NT2/D1 (cell line): ENCODE measurements around the gene OR2T35.

Source experiments
- DNase-seq: peaks from one replicate; pipeline ENCODE4 v3.0.0-alpha.2; 2011; ENCODE audit warnings: low read depth, low spot score
- H3K27me3 ChIP-seq: 2 replicates; pipeline ENCODE4 v1.6.0; 2011; ENCODE audit warnings: mild to moderate bottlenecking; ENCODE audit not compliant: insufficient read length, insufficient read depth
- H3K36me3 ChIP-seq: 2 replicates; pipeline ENCODE4 v1.6.1; 2011; ENCODE audit warnings: mild to moderate bottlenecking, low read length, mixed read lengths; ENCODE audit not compliant: insufficient read depth, insufficient read length
- H3K4me1 ChIP-seq: 2 replicates; pipeline ENCODE4 v1.5.1; 2011; ENCODE audit not compliant: insufficient read depth, insufficient read length
- H3K4me3 ChIP-seq: 2 replicates; pipeline ENCODE4 v1.5.1; 2011; ENCODE audit warnings: low read depth; ENCODE audit not compliant: insufficient read length
- H3K9ac ChIP-seq: 2 replicates; pipeline ENCODE4 v1.6.0; 2011; ENCODE audit warnings: low read depth; ENCODE audit not compliant: insufficient read length
- H3K9me3 ChIP-seq: 2 replicates; pipeline ENCODE4 v1.5.1; 2011; ENCODE audit warnings: mild to moderate bottlenecking, low read length; ENCODE audit not compliant: insufficient read depth
- SUZ12 ChIP-seq: IDR thresholded peaks from 2 replicates; pipeline ENCODE4 v1.6.1; 2011; ENCODE audit not compliant: insufficient read length, insufficient read depth; ENCODE audit errors: extremely low read depth
- YY1 ChIP-seq: IDR thresholded peaks from 2 replicates; pipeline ENCODE4 v1.6.1; 2011; ENCODE audit not compliant: insufficient read length, insufficient read depth
- ZNF274 ChIP-seq: IDR thresholded peaks from 2 replicates; pipeline ENCODE4 v1.6.1; 2011; ENCODE audit warnings: mild to moderate bottlenecking, low read depth, low read length

OR2T35 gene

GRCh38 chr1:248618119-248618518 is 27.0 kb downstream of the OR2T35 start:
- no peak for TF ChIP-seq ZNF274
- Histone ChIP-seq H3K4me1 (no peaks in the 10 kb centered on the region), H3K9me3 (no peaks in the 10 kb centered on the region), H3K36me3 (no peaks in the 10 kb centered on the region), H3K4me3 (no peak overlapping the region), H3K9ac (no peak overlapping the region), H3K27me3 (no peaks in the 10 kb centered on the region)
- no peak for DNase-seq

- H3K4me1 ChIP-seq: no peaks in the 10 kb centered on the region
- no peak for DNase-seq
- no peaks in the 10 kb centered on the region for H3K9me3 ChIP-seq
Measured at GRCh38 chr1:248613742-248614141, 31.3 kb downstream of the OR2T35 start.

GRCh38 chr1:248611883-248612414 is 33.1 kb downstream of the OR2T35 start:
- H3K4me1 ChIP-seq: no peaks in the 10 kb centered on the region
- no peak for TF ChIP-seq ZNF274
- TF ChIP-seq YY1: no peak
- no peak for TF ChIP-seq SUZ12
- H3K9ac ChIP-seq: no peak overlapping the region
- H3K27me3 ChIP-seq: no peaks in the 10 kb centered on the region
- no peak for DNase-seq
- no peak overlapping the region for H3K4me3 ChIP-seq
- no peaks in the 10 kb centered on the region for H3K9me3 ChIP-seq
- no peaks in the 10 kb centered on the region for H3K36me3 ChIP-seq

More at GRCh38 chr1:248613742-248614141, 31.3 kb downstream of the OR2T35 start:
- TF ChIP-seq ZNF274: no peak
- TF ChIP-seq SUZ12: no peak
- no peak for TF ChIP-seq YY1
- Histone ChIP-seq H3K4me3 (no peak overlapping the region), H3K36me3 (no peaks in the 10 kb centered on the region), H3K9ac (no peak overlapping the region), H3K27me3 (no peaks in the 10 kb centered on the region)

GRCh38 chr1:248610301-248610700 is 34.8 kb downstream of the OR2T35 start:
- Histone ChIP-seq H3K27me3 (no peaks in the 10 kb centered on the region), H3K4me3 (no peak overlapping the region), H3K4me1 (no peaks in the 10 kb centered on the region), H3K9ac (no peak overlapping the region), H3K36me3 (no peaks in the 10 kb centered on the region), H3K9me3 (no peaks in the 10 kb centered on the region)
- TF ChIP-seq YY1 (no peak), SUZ12 (no peak), ZNF274 (no peak)
- DNase-seq: no peak

GRCh38 chr1:248599396-248599795 is 45.7 kb downstream of the OR2T35 start:
- no peak overlapping the region for H3K4me3 ChIP-seq
- TF ChIP-seq SUZ12 (no peak), YY1 (no peak), ZNF274 (no peak)
- no peaks in the 10 kb centered on the region for H3K4me1 ChIP-seq
- DNase-seq: no peak
- H3K27me3 ChIP-seq: no peaks in the 10 kb centered on the region
- H3K36me3 ChIP-seq: no peaks in the 10 kb centered on the region
- no peak overlapping the region for H3K9ac ChIP-seq
- H3K9me3 ChIP-seq: no peaks in the 10 kb centered on the region

GRCh38 chr1:248597589-248597988 is 47.5 kb downstream of the OR2T35 start, which contains the start of gene OR2T10:
OR2T10 (minus strand) TSS chr1:248597700; CDS start chr1:248593768, 3,932 bp downstream.
- no peaks in the 10 kb centered on the region for H3K36me3 ChIP-seq
- H3K4me1 ChIP-seq: no peaks in the 10 kb centered on the region
- no peak for TF ChIP-seq YY1
- TF ChIP-seq SUZ12: no peak
- TF ChIP-seq ZNF274: no peak
- H3K9ac ChIP-seq: no peak within 1 kb of the TSS
- H3K27me3 ChIP-seq: no peaks in the 10 kb centered on the region
- no peak within 1 kb of the TSS for H3K4me3 ChIP-seq
- DNase-seq: no peak
- H3K9me3 ChIP-seq: no peaks in the 10 kb centered on the region

GRCh38 chr1:248596615-248597014 is 48.5 kb downstream of the OR2T35 start:
- Histone ChIP-seq H3K36me3 (no peaks in the 10 kb centered on the region), H3K27me3 (no peaks in the 10 kb centered on the region), H3K4me1 (no peaks in the 10 kb centered on the region), H3K9ac (no peak overlapping the region), H3K4me3 (no peak overlapping the region), H3K9me3 (no peaks in the 10 kb centered on the region)
- DNase-seq: no peak
- no peak for TF ChIP-seq ZNF274

- Histone ChIP-seq H3K9ac (no peak overlapping the region), H3K27me3 (no peaks in the 10 kb centered on the region)
Measured at GRCh38 chr1:248593226-248593625, 51.9 kb downstream of the OR2T35 start.

More at GRCh38 chr1:248593226-248593625, 51.9 kb downstream of the OR2T35 start:
- no peak overlapping the region for H3K4me3 ChIP-seq
- TF ChIP-seq SUZ12 (no peak), ZNF274 (no peak)
- no peaks in the 10 kb centered on the region for H3K4me1 ChIP-seq
- DNase-seq: no peak
- no peaks in the 10 kb centered on the region for H3K36me3 ChIP-seq
- no peaks in the 10 kb centered on the region for H3K9me3 ChIP-seq
